ENCODE results near the gene ANKRD31.
A peak's percentile ranks its signal among the peaks of the same experiment; 100 is the strongest.

- peak; percentile 72 to 96 (median 74) for TF ChIP-seq CTCF (IDR thresholded peaks at IDR 0.05)
- peak in 1 of 2 donors; percentile 9 for TF ChIP-seq POLR2A (IDR thresholded peaks at IDR 0.05)
Measured at GRCh38 chr5:75236322-75237316, at the start of gene ANKRD31.

Measured in vagina (tissue), 2 donors.